ENCODE data around the gene RAD51B.

DNA sequence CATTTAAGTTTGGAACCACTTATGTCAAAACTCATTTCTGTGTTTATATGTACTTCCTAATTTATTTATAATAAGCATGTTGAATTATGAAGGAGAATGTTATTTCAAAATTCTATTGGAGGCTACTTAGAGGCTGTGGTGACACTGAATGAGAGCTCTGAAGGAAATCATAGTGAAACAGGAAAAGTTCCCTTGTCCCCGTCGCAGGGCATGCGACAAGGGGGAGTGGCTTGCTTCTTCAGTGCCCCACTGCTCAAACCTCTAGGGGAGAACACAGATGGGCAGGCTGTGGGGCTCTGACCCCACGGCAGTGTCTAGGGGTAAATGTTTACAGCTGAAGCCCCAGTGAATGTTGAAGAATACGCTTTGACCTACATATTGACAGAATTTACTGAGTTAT lies 261.9 kb downstream of the RAD51B start:
- TF ChIP-seq CEBPB (IDR thresholded peaks at IDR 0.05; ENCODE audit: borderline replicate concordance, low read depth, low read length) (no peak), TBP (CRISPR knock-in tag; IDR thresholded peaks at IDR 0.05) (no peak), POLR2A (IDR thresholded peaks at IDR 0.05; ENCODE audit: insufficient read depth in 1 of 2, low read depth in 2 of 2, low read length in 2 of 2) (no peak), DPF2 (CRISPR knock-in tag; IDR thresholded peaks at IDR 0.05; ENCODE audit: borderline replicate concordance, low read depth) (no peak), TRIM24 (CRISPR knock-in tag; IDR thresholded peaks at IDR 0.05) (no peak), MAZ (IDR thresholded peaks at IDR 0.05; ENCODE audit: borderline replicate concordance, low read depth, low read length) (no peak), MAZ (CRISPR knock-in tag; IDR thresholded peaks at IDR 0.05; ENCODE audit: low read depth) (no peak), TAF1 (CRISPR knock-in tag; IDR thresholded peaks at IDR 0.05) (no peak), THYN1 (CRISPR knock-in tag; IDR thresholded peaks at IDR 0.05; ENCODE audit: borderline replicate concordance, low read depth) (no peak), ZNF747 (CRISPR knock-in tag; IDR thresholded peaks at IDR 0.05; ENCODE audit: borderline replicate concordance) (no peak)
- TF ChIP-seq, protein P1, sequence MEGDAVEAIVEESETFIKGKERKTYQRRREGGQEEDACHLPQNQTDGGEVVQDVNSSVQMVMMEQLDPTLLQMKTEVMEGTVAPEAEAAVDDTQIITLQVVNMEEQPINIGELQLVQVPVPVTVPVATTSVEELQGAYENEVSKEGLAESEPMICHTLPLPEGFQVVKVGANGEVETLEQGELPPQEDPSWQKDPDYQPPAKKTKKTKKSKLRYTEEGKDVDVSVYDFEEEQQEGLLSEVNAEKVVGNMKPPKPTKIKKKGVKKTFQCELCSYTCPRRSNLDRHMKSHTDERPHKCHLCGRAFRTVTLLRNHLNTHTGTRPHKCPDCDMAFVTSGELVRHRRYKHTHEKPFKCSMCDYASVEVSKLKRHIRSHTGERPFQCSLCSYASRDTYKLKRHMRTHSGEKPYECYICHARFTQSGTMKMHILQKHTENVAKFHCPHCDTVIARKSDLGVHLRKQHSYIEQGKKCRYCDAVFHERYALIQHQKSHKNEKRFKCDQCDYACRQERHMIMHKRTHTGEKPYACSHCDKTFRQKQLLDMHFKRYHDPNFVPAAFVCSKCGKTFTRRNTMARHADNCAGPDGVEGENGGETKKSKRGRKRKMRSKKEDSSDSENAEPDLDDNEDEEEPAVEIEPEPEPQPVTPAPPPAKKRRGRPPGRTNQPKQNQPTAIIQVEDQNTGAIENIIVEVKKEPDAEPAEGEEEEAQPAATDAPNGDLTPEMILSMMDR (CRISPR knock-in tag; IDR thresholded peaks at IDR 0.05) = no peak
- TF ChIP-seq, protein P2, sequence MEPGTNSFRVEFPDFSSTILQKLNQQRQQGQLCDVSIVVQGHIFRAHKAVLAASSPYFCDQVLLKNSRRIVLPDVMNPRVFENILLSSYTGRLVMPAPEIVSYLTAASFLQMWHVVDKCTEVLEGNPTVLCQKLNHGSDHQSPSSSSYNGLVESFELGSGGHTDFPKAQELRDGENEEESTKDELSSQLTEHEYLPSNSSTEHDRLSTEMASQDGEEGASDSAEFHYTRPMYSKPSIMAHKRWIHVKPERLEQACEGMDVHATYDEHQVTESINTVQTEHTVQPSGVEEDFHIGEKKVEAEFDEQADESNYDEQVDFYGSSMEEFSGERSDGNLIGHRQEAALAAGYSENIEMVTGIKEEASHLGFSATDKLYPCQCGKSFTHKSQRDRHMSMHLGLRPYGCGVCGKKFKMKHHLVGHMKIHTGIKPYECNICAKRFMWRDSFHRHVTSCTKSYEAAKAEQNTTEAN (CRISPR knock-in tag; conservative IDR thresholded peaks at IDR 0.05) = no peak
- TF ChIP-seq, protein P3, sequence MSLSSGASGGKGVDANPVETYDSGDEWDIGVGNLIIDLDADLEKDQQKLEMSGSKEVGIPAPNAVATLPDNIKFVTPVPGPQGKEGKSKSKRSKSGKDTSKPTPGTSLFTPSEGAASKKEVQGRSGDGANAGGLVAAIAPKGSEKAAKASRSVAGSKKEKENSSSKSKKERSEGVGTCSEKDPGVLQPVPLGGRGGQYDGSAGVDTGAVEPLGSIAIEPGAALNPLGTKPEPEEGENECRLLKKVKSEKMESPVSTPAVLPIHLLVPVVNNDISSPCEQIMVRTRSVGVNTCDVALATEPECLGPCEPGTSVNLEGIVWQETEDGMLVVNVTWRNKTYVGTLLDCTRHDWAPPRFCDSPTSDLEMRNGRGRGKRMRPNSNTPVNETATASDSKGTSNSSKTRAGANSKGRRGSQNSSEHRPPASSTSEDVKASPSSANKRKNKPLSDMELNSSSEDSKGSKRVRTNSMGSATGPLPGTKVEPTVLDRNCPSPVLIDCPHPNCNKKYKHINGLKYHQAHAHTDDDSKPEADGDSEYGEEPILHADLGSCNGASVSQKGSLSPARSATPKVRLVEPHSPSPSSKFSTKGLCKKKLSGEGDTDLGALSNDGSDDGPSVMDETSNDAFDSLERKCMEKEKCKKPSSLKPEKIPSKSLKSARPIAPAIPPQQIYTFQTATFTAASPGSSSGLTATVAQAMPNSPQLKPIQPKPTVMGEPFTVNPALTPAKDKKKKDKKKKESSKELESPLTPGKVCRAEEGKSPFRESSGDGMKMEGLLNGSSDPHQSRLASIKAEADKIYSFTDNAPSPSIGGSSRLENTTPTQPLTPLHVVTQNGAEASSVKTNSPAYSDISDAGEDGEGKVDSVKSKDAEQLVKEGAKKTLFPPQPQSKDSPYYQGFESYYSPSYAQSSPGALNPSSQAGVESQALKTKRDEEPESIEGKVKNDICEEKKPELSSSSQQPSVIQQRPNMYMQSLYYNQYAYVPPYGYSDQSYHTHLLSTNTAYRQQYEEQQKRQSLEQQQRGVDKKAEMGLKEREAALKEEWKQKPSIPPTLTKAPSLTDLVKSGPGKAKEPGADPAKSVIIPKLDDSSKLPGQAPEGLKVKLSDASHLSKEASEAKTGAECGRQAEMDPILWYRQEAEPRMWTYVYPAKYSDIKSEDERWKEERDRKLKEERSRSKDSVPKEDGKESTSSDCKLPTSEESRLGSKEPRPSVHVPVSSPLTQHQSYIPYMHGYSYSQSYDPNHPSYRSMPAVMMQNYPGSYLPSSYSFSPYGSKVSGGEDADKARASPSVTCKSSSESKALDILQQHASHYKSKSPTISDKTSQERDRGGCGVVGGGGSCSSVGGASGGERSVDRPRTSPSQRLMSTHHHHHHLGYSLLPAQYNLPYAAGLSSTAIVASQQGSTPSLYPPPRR (CRISPR knock-in tag; IDR thresholded peaks at IDR 0.05; ENCODE audit: borderline replicate concordance) = no peak
- TF ChIP-seq, protein P4, sequence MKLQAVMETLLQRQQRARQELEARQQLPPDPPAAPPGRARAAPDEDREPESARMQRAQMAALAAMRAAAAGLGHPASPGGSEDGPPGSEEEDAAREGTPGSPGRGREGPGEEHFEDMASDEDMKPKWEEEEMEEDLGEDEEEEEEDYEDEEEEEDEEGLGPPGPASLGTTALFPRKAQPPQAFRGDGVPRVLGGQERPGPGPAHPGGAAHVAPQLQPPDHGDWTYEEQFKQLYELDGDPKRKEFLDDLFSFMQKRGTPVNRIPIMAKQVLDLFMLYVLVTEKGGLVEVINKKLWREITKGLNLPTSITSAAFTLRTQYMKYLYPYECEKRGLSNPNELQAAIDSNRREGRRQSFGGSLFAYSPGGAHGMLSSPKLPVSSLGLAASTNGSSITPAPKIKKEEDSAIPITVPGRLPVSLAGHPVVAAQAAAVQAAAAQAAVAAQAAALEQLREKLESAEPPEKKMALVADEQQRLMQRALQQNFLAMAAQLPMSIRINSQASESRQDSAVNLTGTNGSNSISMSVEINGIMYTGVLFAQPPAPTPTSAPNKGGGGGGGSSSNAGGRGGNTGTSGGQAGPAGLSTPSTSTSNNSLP (IDR thresholded peaks at IDR 0.05; ENCODE audit: low read depth, low read length) = no peak
- TF ChIP-seq, protein P5, sequence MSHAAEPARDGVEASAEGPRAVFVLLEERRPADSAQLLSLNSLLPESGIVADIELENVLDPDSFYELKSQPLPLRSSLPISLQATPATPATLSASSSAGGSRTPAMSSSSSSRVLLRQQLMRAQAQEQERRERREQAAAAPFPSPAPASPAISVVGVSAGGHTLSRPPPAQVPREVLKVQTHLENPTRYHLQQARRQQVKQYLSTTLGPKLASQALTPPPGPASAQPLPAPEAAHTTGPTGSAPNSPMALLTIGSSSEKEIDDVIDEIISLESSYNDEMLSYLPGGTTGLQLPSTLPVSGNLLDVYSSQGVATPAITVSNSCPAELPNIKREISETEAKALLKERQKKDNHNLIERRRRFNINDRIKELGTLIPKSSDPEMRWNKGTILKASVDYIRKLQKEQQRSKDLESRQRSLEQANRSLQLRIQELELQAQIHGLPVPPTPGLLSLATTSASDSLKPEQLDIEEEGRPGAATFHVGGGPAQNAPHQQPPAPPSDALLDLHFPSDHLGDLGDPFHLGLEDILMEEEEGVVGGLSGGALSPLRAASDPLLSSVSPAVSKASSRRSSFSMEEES (CRISPR knock-in tag; IDR thresholded peaks at IDR 0.05) = no peak

All from HepG2 (cell line).